HG03520 (cell line): ENCODE measurements around the gene SYT1.
"Not testable (repeated sequence)": the region's sequence is repeated elsewhere in the genome, so short reads cannot be mapped to it uniquely, and the experiment has no call there.

ENCODE experiments used
- ATAC-seq: cut with Tn5 transposase; IDR thresholded peaks from one replicate; pipeline ENCODE4 v1.9.1; 2021; ENCODE audit warnings: mild to moderate bottlenecking, moderate library complexity; ENCODE audit not compliant: unreplicated experiment

SYT1 gene

DNA sequence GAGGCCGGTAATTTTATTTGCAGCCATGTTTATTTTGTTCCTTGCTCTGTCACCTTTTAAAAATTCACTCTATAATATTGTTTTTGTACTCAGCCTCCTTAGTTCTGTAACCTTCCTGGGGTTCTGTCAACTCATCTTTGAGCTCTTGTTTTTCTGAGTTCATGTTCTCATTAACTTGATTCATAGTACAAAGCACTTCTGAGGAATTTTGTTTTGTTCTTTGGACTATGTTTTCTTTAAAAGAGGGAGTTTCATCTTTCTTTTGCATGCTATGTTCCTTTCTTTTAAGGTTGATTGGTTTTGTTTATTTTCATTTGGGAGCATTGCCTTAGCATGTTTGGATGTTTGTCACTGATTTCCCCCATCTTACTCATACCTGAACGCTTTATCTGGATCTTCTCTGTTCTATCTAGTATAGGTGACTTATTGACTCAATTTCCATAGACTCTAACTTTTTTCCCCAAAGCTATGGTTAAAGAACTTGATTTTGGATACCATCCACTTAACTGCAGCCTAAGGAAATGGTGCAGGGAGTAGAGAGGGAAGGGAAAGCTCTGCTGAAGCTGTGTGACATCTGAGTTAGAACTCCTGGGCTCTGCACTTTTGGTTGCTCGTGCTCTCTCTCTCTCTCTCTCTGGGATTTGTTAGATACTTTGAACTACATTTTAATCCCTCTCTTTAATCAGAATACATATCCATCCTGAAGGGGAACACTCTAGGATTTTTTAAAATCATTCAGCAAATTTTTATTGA lies 557.7 kb downstream of the SYT1 start:
- no peak for ATAC-seq

DNA sequence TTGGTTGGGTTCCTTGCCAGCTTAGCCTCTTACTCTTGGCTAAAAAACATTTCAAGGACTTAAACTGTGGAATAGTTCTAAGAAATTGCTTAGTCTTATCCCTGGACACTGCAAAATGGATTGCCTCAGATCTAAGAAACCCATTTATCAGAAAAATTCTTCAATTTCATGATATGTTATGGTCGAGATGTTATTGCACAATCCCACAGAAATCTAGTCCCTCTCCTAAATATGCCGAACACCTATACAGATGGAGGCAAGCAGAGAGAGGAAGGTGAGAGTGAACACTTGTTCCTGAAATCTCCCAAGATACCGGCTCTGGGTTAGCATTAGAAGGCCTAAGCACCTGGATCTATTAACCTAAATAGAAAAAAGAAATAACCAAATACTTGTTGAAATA lies 559.0 kb downstream of the SYT1 start:
- ATAC-seq = no peak

- no peak for ATAC-seq
These were observed 559.6 kb downstream of the SYT1 start for GRCh38 chr12:79424109-79424721.

- ATAC-seq = no peak
These were observed 561.5 kb downstream of the SYT1 start for GRCh38 chr12:79426121-79426520.

- not testable (repeated sequence) for ATAC-seq
These were observed 562.2 kb downstream of the SYT1 start for GRCh38 chr12:79426744-79427143.

GRCh38 chr12:79433465-79434072 lies 569.0 kb downstream of the SYT1 start:
- ATAC-seq = no peak

DNA sequence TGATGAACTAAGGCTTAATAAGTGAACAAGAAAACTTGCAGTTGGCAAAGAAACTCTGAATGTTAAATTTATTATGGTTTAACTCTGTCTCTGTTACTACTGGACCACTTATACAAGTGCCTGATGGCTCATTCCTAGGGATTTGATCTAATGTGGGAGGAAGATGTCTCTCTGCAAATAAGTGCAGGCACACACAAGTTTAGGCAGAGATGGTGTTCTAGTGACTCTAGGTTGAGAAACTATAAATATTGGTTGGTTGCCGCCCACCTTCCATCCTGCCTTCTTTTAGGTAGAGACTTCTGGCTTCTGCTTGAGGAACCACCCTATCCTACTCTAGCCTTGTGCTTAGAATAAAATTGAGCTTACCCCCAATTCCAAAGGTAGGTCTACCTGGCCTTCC lies 570.0 kb downstream of the SYT1 start:
- no peak for ATAC-seq

DNA sequence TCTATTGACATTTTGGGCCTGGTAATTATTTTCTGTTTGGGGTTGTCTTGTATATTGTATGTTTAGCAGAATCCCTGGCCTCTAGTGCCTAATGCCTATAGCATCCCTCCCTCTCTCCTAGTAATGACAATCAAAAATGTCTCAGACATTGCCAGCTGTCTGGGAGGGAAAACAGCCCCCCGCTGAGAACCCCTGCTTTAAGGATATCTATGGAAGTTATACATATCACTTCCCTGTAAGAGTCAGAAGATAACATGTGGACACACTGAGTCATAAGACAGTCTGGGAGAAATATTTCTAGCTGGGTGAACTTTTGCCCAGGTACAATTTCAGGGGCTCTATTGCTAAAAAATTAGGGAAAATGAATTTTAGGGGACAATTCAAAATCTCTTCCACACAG lies 571.2 kb downstream of the SYT1 start:
- no peak for ATAC-seq

- no peak for ATAC-seq
These were observed 574.1 kb downstream of the SYT1 start for GRCh38 chr12:79438480-79439174.

DNA sequence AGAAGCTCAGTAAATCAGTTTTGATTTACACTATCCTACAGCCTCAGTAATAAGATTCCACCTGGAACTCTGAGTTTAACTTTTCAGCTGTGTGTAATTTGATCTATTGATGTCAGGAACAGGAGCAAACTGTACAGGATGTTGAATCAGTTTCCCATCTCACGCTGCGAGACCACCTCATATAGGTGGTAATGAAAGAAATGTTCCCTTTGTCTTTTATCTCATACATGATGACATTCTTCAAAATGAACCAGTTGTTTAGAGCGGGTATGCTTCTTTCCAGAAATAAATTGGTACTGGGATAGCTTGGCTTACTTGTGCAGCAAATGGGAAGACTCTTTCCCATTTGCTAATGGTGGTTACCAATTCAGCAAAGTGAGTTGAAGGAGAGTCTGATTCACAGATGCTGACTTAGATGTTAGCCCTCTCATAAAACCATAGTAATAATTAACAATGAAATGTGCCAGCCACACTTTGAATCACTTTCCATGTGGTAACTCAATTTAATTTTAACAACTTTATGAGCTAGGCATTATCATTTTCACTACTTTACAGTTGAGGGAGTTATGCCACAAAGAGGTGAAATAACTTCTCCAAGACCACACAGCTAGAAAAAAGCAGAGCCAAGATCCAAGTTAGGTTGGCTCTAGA lies 574.7 kb downstream of the SYT1 start:
- no peak for ATAC-seq

- no peak for ATAC-seq
These were observed 577.0 kb downstream of the SYT1 start for GRCh38 chr12:79441534-79441933.

DNA sequence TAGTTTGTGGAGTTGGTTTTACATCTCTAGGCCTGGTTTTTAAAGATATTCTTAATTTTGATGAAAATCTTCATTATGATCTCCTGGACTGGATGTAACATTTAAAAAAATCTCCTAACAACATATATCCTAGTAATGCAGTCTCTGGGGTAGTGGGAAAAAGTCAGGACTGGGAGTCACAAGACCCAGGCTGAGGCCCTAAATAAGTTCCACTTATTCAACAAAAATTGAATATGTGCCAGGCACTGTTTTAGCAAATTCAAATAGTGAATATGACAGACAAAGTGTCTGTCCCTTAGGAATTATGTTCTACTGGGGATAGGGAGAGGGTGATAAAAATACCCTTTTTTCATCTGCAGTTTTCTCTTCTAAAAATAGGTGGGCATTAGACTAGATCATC lies 577.8 kb downstream of the SYT1 start:
- ATAC-seq = no peak

DNA sequence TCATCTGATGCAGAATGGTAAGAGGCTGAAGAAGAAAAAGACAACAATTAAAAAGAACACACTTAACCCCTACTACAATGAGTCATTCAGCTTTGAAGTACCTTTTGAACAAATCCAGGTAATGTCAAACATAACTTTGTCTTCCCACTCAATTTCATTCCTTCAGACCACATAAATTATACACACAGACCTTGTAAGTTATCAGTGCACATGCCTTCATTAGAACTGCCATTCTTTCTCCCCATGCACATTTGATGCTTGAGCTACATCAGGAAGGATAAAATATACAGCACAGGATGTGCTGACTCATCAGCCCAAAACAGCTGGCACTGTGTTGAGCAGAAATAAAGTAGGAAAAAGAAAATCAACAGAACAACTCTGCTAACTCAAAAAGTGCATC lies 579.5 kb downstream of the SYT1 start:
- no peak for ATAC-seq

- no peak for ATAC-seq
These were observed 584.2 kb downstream of the SYT1 start for GRCh38 chr12:79448816-79449215.

DNA sequence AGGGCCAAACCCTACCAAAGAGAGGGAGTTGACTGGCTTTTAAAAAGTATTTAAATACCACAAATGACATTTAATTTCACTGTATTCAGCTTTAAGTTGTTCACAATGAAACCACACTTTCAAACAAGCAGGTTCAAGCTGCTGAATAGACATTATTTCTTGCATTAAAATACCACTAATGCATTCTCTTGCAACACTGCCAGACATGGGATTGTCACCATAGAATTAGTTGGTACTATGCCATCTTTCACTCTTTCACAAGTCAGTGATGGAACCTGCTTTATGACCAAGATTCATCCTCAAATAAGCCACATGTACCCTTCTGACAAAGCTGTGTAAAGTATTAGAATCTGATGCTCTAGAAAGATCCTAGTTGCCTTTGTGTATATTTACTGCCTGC lies 586.8 kb downstream of the SYT1 start:
- ATAC-seq = no peak

DNA sequence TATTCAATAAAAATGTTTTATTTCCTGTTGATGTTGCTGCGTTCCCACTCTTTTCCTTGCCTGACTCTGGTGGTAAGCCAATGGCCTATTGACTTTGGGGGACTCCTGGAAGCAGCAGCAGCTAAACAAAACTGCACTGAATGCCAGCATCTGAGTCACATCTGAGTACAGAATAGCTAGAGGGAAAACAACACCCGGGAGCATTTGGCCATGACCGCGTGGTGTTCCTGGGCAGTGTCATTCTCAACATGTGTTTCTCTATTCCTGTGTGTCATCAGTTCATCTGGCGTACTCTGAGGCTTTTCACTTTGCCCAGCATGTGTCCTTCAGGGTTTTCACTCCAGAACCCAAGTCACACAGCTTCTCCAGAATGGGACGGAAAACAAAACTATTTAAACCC lies 587.4 kb downstream of the SYT1 start:
- ATAC-seq = no peak

DNA sequence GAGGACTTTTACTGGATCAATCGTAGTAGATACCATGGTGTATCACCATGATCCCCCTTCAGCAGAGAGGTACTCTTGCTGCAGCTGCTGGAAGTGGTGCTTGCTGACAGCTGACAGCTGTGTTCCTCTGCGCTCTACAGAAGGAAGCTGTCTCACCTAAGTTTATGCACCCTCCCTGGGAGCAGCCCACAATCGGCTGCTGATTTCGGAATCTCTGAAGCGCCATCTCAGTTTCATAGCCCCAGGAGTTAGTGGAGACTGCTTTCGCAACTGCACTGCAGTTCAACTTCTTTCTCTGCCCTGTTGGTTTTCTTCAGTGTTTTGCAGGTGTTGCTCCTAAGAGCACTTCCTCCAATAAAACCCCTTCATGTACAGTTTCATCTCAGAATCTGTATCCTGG lies 588.3 kb downstream of the SYT1 start:
- ATAC-seq = no peak

- ATAC-seq = no peak
These were observed 589.2 kb downstream of the SYT1 start for GRCh38 chr12:79453820-79454219.

- no peak for ATAC-seq
These were observed 589.8 kb downstream of the SYT1 start for GRCh38 chr12:79454338-79454843.

DNA sequence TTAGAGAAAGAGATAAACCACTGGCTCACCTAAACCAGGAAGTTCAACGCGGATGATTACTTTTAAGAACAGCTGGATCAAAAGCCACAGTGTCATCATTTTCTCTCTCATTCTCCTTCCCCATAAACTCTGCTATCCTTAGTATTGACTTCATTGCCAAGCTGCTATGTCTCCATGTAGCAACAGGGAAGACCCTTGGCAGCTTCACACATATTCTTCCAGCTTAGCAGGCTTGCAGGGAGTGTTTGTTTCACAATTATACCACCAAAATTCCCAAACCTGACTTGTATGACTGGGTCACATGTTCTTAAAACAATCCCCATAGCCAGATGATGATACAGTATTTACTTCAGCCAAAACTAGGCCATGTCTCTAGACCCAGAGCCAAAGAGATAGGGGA lies 590.7 kb downstream of the SYT1 start:
- ATAC-seq = no peak

- no peak for ATAC-seq
These were observed 617.7 kb downstream of the SYT1 start for GRCh38 chr12:79482323-79482722.
